Non-pigmented ciliary epithelial cell (primary cell): Measurements from ENCODE around the gene SRRM3.
"Not testable (repeated sequence)": the region's sequence is repeated elsewhere in the genome, so short reads cannot be mapped to it uniquely, and the experiment has no call there.

ENCODE experiments used
- DNase-seq: peaks from one replicate; pipeline ENCODE4 v3.0.0-alpha.2; 2010; ENCODE audit warnings: low read depth

SRRM3 gene

DNA sequence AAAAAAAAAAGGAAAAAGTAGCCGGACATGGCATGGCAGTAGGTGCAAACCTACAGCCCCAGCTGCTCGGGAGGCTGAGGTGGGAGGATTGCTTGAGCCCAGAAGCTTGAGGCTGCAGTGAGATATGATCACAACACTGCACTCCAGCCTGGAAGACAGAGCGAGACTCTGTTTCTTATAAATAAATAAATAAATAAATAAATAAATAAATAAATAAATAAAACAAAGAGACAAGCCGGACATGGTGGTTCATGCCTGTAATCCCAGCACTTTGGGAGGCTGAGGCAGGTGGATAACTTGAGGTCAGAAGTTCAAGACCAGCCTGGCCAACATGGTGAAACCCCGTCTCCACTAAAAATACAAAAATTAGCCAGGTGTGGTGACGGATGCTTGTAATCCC, 113.0 kb downstream of the SRRM3 start:
- DNase-seq = not testable (repeated sequence)

DNA sequence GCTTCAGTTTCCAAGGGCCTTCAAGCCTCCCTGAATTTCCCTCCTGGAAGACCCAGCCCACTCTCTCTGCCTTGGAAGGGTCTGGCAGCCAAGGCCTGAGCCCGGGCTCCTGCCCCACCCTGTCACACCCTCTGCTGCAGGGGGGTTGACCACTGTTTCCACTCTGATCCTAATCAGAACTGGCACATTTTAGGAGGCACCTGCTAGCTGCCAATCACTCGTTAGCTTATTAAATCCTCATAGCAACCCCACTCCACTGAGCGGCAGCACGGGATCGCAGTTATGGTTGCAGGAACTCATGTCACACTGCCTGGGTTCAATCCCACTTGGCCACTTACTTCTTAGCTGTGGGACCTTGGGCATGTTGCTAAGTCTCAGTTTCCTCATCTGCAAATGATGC, 113.7 kb downstream of the SRRM3 start:
- no peak for DNase-seq

DNA sequence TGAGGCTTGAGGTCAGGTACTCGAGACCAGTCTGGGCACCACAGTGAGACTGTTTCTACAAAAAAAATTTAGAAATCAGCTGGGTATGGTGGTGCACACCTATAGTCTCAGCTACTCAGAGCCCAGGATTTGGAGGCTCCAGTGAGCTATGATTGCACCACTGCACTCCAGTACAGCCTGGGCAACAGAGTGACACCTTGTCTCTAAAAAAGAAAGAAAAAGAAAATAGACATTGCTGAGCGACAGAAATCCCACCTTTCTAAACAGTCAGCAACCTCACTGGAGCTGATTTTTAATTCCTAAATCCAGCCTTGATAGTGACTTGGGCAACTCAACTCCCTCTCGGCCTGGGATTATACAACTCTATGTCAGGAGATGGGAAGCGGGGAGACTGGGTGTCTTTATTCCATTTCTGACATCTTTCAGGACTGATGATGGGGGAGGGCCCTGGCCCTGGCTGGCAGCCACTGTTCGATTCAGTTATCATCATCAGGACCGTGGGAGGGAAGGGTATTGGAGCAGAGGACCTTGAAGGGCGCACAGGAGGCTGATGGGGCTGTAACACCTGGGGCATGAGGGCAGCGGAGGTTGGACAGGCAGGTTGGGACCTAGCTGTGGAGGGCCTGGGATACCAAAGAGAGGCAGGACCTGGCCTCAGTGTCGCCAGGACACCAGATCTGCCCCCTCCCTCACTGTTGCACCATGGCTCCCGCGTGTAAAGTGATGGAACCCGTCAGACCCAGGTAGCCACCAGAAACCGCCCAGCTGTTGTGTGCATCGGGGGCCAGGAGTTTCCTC, 115.5 kb downstream of the SRRM3 start:
- no peak for DNase-seq

DNA sequence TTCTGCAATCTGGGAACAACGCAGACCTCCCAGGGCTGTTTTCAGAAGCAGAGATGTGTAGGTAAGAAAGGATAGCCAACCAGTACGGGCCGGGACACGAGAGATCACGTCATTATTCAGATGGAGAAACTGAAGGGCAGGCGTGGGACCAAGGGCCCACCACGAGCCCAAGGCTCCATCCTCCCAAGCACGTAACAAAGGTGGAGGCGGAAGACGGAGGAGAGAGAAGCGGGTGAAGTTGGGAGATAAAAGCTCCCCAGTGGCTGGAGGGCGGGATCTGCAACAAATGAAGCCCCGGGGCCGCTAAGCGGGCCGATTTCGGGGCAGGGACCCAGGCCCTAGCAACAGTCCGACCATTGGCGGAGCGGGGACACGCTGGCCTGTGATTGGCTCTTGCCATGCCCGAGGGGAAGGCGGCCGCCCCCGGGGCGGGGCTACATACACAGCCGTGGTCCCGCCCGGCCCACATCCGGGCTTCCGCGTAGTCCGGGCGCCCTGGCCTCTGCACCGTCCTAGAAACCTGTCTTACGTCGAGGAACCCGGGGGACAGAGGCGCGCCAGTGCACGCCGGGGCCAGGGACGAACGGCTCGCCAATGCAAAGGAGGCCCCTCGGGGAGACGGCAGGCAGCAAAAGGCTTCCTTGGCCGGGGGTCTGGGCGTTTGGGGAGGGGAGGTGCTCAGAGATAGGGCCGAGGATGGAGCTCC, 116.2 kb downstream of the SRRM3 start:
- no peak for DNase-seq

DNA sequence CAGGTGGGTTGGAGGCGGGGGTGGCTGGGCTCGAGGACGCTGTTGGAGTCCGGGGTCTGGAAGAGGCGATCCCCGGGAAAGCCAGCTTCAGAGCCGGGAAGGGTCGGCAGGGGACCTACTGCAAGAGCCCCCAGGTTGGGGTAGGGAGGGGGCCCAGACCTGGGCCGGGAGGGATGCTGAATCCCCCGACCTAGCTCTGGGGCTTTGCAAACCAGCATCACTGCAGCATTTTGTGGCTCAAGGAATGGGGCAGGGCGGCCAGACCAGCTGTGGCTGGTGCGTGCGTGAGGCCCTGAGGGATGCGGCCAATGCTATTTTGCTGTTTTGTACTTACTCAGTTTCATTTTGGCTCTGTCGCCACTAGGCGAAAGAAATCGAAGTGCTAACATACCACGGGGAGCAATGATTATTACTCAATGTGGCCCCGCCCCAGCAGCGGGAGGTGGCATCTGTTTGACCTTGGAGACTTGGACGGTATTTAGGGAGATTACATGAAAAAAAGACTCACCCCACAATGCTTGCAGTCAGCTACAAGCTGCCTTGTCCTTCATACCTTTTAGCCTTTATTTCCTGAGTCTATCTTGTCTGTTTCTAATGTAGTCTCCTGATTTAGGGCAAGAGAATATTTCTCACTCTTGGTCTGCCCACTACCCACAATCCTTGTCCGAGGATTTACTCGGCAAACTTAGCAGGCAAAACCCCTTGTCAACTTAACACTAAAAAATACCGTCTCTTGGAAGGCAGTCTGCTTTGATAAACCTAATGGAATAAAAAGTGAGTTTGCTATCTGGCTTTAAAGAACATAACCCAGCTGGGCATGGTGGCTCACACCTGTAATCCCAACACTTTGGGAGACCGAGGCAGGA, 117.0 kb downstream of the SRRM3 start:
- DNase-seq = no peak

DNA sequence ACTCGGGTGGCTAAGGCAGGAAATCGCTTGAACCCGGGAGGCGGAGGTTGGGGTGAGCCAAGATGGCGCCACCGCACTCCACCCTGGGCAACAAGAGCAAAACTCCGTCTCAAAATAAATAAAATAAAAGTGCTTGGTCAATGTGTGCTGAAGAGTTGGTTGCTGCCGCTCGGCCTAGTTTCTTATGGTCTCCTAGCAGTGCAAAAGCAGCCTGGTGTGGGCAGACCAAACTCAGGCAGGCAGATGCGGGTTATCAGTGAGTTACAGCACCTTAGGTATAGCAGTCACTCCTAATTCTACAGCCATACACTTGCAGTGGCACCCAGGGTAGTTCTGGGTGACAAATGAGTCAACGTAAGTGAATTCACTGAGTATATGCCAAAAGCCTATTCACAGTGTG, 123.4 kb downstream of the SRRM3 start:
- no peak for DNase-seq

DNA sequence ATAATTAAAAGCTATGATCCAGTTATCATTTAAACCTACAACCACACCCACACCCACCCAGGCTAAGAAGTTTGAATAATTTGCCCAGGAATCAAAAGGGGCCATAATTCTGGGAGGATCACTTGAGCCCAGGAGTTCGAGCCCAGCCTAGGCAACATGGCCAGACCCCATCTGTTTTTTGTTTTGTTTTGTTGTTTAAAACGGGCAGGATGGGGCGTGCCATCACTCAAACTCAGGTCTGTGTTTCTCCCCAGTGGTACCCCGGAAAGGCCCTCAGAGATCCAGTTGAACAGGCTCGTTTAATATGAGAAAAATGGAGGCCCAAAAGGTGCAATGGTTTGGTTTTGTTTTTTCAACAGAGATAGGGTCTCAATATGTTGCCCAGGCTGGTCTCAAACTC, 124.1 kb downstream of the SRRM3 start:
- DNase-seq = no peak

DNA sequence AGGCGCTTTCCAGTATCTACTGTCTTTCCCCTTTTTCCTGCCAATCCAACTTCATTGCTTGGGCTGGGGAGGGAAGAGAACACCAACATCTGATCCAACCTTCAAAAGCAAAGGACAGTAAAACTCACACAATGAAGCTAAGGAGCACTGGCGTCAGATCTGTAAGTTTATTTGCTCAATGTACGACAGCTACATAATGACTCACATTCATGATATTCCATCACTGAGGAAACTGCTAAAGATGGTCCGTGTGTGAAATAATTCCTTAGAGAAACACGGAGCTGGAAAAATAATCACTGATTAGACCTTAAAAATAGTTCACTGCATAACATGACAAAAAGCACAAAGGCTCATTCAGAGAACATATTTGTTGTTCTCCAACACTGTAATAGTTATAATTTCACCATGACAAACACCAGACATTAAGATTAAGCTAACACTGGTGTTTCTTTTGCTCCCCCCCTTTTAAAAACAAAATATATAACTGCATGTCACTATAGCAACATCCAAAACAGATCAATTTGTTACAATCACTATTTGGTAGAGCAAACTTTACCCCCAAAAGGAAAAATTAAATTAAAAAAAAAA, 125.0 kb downstream of the SRRM3 start:
- DNase-seq = no peak

DNA sequence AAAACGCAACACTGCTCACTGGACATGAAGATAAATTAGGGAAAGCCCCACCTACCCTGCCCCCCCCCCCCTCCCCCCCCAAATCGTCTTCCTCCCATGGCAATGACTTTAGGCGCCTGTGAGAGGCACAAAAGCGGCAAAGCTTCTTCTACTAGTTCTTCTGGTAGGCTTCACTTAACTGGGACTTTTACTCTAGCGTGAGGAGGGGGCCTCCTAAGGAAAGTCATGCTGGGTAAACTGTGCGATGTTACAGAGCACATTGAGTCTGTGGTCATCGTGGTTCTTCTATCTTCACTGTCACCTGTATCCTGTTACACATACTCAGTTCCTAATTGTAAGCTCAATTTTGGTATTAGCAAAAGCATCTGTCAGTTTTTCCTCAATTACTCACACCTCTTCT, 125.9 kb downstream of the SRRM3 start:
- no peak for DNase-seq

DNA sequence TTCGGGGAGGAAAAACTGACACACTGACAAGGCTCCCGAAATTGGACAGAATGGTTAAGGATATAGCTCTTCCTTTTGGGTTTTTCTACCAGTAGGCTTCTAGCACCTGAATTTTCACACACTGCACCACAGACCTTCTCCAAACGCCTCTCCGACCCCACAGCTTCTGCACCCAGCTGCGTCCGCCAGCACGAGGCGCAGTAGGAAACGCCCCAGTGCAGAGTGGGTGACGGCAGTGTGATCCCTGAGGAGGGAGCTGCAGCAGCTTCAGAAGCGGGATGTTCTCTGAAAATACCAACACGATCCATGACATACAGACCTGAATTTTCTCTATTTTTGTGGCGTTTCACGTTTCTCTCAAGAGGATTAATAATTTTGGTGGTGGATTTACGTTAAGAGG, 126.7 kb downstream of the SRRM3 start:
- no peak for DNase-seq

DNA sequence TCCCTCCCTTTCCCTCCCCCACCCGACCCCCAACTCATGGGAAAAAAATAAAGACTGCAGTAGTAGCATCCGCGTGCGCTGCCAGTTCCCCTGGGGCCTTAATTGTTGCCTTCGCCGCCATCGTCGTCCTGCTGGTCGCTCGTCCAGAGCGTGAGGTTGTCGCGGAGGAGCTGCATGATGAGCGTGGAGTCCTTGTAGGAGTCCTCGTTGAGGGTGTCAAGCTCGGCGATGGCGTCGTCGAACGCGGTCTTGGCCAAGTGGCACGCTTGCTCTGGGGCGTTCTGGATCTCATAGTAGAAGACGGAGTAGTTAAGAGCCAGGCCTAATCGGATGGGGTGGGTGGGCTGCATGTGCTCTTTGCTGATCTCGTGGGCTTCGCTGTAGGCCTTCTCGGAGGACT, 127.8 kb downstream of the SRRM3 start:
- no peak for DNase-seq

DNA sequence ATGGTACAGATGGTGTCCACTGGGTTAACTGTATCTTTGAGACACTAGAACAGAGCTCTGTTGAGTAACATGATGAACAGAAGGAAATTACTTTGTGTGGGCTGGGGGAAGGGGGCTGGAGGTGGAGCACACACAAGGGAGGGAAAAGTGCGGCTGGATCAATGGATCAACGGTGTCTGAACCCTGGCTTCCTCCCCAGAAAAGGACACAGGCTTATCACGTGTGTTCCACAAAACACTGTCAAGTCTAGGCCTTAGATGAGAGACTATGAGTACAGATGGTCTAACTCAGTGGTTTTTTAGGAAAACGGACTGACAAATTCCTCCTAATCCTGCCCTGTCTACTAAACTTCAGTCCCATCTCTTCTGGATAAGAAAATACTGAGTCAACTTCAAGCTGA, 128.6 kb downstream of the SRRM3 start:
- DNase-seq = no peak

DNA sequence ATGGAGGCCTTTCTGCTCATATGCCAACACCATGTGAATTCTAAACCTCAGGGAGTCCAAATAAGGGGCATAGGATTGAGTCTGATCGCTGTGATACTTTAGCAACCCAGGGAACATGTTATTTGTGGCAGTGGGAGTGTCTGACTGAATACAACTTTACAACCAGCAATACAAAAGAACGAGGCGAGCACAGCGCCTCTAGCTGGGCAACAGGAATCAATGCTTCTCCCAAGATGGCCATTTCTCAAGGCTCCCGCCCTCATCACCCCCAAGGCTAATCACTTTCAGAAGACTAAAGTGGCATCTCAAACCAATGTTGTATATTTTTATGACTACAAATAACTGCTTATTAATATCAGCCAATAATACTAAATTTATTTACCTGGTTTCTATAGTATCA, 129.0 kb downstream of the SRRM3 start:
- DNase-seq = no peak

DNA sequence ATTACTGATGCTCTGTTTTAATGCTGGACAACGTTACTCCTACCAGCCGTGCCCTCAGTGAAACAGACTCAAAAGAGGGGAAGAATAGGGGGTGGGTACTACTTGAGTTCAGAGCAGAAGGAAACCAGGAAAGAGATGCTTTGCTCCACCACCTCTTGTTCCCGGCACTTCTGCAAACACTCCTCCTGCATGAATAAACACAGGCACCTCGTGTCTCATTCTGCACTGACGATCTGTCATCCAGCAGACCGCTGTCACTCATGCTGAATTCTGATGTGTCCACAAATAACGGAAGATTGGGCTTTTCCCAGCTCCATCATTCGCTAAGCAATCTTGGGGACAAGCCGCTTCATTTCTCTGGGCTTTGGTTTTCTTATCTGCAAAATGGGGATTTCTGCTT, 130.4 kb downstream of the SRRM3 start:
- no peak for DNase-seq

DNA sequence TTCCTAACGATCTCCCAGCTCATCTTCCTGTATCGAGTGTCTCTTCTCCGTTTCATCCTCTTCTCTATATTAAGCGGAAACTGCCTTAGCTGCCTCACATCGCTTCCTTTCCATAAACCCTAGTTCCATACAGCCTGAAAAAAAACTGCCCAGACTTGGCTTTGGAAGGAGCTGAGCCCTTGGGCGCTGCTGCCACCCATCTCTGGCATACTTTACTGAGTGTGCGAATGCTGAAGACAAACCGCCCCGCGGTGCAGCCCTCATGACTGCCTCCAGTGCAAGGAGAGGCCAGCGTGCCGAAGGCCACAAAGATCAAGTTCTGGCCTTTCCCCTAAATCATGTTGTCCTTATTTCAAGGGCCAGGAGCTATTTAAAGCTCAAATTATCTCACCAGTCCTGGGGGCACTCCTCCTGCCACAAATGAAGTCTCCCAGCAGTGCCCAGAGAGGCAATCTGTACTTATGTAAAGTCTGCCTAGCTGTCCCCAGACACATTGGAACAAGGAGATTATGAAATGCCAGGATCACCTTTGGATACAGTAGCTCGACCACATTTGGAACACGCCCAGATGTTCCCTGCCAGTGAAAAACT, 131.9 kb downstream of the SRRM3 start:
- no peak for DNase-seq

DNA sequence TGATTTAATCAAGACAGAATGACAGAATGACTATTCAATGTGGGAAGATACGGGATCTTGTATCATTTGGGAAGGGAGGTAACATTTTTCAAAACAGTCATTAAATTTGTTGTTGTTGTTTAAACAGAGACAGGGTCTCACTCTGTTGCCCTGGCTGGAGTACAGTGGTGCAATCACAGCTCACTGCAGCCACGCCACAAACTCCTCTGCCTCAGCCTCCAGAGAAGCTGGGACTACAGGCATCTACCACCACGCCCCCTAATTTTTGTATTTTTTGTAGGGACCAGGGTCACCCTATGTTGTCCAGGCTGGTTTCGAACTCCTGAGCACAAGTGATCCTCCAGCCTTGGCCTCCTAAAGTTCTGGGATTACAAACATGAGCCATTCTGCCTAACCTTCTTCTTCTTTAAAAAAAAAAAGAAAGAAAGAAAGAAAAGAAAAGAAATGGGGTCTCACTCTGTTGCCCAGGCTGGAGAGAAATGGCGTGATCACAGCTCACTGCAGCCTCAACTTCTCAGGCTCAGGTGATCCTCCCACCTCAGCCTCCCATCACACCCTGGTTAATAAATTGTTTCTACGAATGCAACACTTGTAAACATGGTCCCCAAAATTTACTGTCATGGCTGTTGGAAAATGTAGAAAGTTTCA, 132.7 kb downstream of the SRRM3 start:
- no peak for DNase-seq

DNA sequence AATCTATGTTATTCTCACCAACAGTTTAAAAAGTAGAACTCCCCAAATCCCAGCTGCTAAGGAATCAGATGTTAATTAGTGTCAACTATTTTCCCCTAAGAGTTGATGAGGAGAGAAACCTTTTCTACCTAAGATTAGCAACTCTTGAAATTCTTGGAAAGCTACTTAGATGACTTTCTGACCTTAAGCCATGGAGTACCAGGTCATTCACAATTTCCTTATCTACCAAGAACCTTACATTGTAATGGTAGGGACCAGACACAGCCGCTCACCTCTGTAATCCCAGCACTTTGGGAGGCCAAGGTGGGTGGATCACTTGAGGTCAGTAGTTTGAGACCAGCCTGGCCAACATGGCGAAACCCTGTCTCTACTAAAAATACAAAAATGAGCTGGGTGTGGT, 133.7 kb downstream of the SRRM3 start:
- not testable (repeated sequence) for DNase-seq

DNA sequence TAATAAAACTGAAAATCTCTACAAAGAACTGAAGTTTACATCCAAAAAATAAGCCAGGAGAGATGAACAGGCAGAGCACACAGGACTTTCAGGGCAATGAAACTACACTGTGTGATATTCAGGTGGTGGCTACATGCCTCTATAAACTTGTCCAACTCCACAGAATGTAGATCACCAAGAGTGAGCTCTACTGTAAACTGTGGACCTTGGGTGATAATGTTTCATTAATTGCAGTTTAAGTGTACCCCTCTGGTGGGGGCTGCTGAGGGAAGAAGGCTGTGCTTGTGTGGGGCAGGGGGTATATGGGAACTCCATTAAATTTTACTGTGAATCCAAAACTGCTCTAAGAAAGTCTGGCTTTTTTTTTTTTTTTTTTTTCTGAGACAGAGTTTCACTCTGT, 134.4 kb downstream of the SRRM3 start:
- DNase-seq = no peak
